Spleen (tissue), 11 donors: ENCODE measurements around the gene ATP1A2. TPM values are rescaled to one million over a fixed set of nuclear protein-coding genes. Genes with fewer than 3 reads are reported as not detected.

Experiments used
- DNase-seq: peaks from one replicate; pipeline ENCODE4 v3.0.0-alpha.2; 2020
- H3K27ac ChIP-seq, 8 donors: fragments of 200-600 bp; sonication (generic) in 7 of 8; 1 replicate in 4 of 8; 2 replicates in 4 of 8; pipeline versions ENCODE4 v1.5.0 to v1.8.0; 2016 to 2021; ENCODE audit warnings: inconsistent platforms in 4 of 8, mild to moderate bottlenecking in 4 of 8, moderate library complexity in 1 of 8
- H3K27me3 ChIP-seq, 7 donors: fragments of 200-600 bp; sonication (generic) in 6 of 7; replicated peaks in 1 of 7; 1 replicate in 4 of 7; 2 replicates in 3 of 7; pipeline versions ENCODE4 v1.5.0 to v1.8.0; 2016 to 2021; ENCODE audit warnings: inconsistent platforms in 3 of 7, mild to moderate bottlenecking in 1 of 7
- H3K36me3 ChIP-seq, 6 donors: fragments of 200-600 bp; sonication (generic) in 5 of 6; 1 replicate in 4 of 6; 2 replicates in 2 of 6; pipeline versions ENCODE4 v1.5.0 to v1.8.0; 2016 to 2021; ENCODE audit warnings: inconsistent platforms in 2 of 6
- H3K4me1 ChIP-seq, 6 donors: fragments of 200-600 bp; sonication (generic) in 5 of 6; 1 replicate in 3 of 6; 2 replicates in 3 of 6; pipeline versions ENCODE4 v1.5.0 to v1.8.0; 2016 to 2021; ENCODE audit warnings: inconsistent platforms in 3 of 6
- H3K4me3 ChIP-seq, 8 donors: fragments of 200-600 bp; sonication (generic) in 7 of 8; 1 replicate in 4 of 8; 2 replicates in 4 of 8; pipeline versions ENCODE4 v1.5.0 to v1.8.0; 2016 to 2021; ENCODE audit warnings: inconsistent platforms in 4 of 8, mild to moderate bottlenecking in 4 of 8, moderate library complexity in 2 of 8
- H3K9me3 ChIP-seq, 8 donors: fragments of 200-600 bp; sonication (generic) in 7 of 8; 1 replicate in 4 of 8; 2 replicates in 4 of 8; pipeline versions ENCODE4 v1.5.0 to v1.8.0; 2016 to 2021; ENCODE audit warnings: inconsistent platforms in 4 of 8
- POLR2A ChIP-seq, 3 donors: fragments of 450-650 bp; IDR thresholded peaks; one replicate each; pipeline ENCODE4 v1.5.1; 2017; ENCODE audit warnings: antibody characterized with exemption in 3 of 3, mild to moderate bottlenecking in 1 of 3
- POLR2AphosphoS5 ChIP-seq, 3 donors: sonication (generic); formaldehyde crosslinking; IDR thresholded peaks; one replicate each; pipeline ENCODE4 v1.5.1; 2017; ENCODE audit warnings: antibody characterized with exemption in 3 of 3
- WGBS, 5 donors: extraction: QIAGEN DNeasy Blood & Tissue Kit in 3 of 5; methylation state at CpG; one replicate each; pipeline versions ENCODE4 v1.1.5 to v1.1.7; 2013 to 2018; 5-methylcytosine and 5-hydroxymethylcytosine counted together
- intact Hi-C: fragments of 100-400 bp; cut with DNase I; formaldehyde crosslinking; loops from one replicate; pipeline ENCODE4 v1.15.0; 2023; ENCODE audit warnings: low total_unique reads
- polyA plus RNA-seq, 3 donors: library from polyadenylated mRNA; stranded (reverse); fragments of 200-250 nt; gene quantifications; one replicate each; pipeline ENCODE4 v1.2.1, GENCODE V29; 2013
- total RNA-seq, 7 donors: library from RNA; depleted of rRNA in 3 of 7; stranded (reverse); fragments of >200 nt in 3 of 7; fragmentation: NEBNext Ultra II Directional in 4 of 7; extraction: Animal tissue kit (Norgen Biotek cat#: 25700) in 4 of 7; gene quantifications; one replicate each; pipeline versions ENCODE4 v1.1.0 to v1.2.1, GENCODE V29; 2016 to 2021
- TF ChIP-seq, protein P1 (sequence below), 11 experiments: fragments of 200-600 bp in 7 of 11; fragments of 450-650 bp in 4 of 11; sonication (generic) in 4 of 11; IDR thresholded peaks in 8 of 11; conservative IDR thresholded peaks in 3 of 11; 1 replicate in 7 of 11; 2 replicates in 4 of 11; pipeline versions ENCODE4 v1.4.0 to v1.8.0; 2016 to 2021; ENCODE audit warnings: antibody characterized with exemption in 11 of 11, inconsistent platforms in 4 of 11, mild to moderate bottlenecking in 1 of 11
- donor health status: healthy with polysubstance abuse.
- donor health status: DM: no; HTN: no; CAD: no; lungs with moderate emphysema.
- donor health status: DM: no; HTN: no; CAD: no.
- donor health status: Bipolar disorder and iron deficiency.
- donor health status: healthy.
- donor health status: DM: no; HTN: no; CAD: no.
- donor health status: DM: yes; HTN: yes; CAD: no.

The ATP1A2 gene
- total and polyA plus RNA-seq, 10 donors = 0.13 to 19.1 (median 0.85) TPM

GRCh38 chr1:160187407-160187806 is 71.8 kb downstream of the ATP1A2 start:
- peaks cover 0 to 9% (median 3%) of the 10 kb centered on the region in 6 donors for H3K4me1 ChIP-seq
- H3K27me3 ChIP-seq = no peaks in the 10 kb centered on the region
- TF ChIP-seq POLR2A (IDR thresholded peaks at IDR 0.05) (no peak), POLR2AphosphoS5 (IDR thresholded peaks at IDR 0.05) (no peak)
- TF ChIP-seq, protein P1, sequence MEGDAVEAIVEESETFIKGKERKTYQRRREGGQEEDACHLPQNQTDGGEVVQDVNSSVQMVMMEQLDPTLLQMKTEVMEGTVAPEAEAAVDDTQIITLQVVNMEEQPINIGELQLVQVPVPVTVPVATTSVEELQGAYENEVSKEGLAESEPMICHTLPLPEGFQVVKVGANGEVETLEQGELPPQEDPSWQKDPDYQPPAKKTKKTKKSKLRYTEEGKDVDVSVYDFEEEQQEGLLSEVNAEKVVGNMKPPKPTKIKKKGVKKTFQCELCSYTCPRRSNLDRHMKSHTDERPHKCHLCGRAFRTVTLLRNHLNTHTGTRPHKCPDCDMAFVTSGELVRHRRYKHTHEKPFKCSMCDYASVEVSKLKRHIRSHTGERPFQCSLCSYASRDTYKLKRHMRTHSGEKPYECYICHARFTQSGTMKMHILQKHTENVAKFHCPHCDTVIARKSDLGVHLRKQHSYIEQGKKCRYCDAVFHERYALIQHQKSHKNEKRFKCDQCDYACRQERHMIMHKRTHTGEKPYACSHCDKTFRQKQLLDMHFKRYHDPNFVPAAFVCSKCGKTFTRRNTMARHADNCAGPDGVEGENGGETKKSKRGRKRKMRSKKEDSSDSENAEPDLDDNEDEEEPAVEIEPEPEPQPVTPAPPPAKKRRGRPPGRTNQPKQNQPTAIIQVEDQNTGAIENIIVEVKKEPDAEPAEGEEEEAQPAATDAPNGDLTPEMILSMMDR (IDR thresholded peaks at IDR 0.05 in 8 of 11, conservative IDR thresholded peaks at IDR 0.05 in 3 of 11) = no peak
- intact Hi-C loops = loop anchor here (10.0 kb wide), 1 partner anchor 83 kb away; no protein-coding TSS in a partner anchor
- H3K36me3 ChIP-seq = no peaks in the 10 kb centered on the region
- DNase-seq = no peak
- no peak overlapping the region for H3K27ac ChIP-seq
- WGBS, 5 donors = 71 to 85% (median 80%) methylated on average over 7 of the region's 7 CpGs
- H3K9me3 ChIP-seq = no peaks in the 10 kb centered on the region
- no peak overlapping the region for H3K4me3 ChIP-seq

DNA sequence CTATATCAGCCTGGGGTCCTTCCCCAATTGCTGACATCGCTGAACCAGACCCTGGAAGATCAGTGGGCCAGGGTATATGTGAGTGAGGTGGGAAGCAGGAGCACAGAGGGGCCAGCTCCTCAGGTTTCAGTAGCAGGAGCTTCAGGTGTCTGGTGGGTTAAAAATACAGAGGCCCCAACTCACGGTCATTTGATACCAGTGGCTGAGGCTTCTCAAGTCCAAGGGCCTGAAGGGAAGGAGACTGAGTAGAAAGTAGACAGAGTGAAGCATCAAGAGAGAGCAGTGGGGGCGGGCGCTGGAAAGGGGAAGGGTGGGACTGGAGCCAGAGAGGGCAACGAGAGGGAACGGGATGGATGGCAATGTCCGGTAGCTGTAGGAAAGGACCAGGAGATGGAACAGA is 72.8 kb downstream of the ATP1A2 start:
- Histone ChIP-seq H3K27me3 (no peaks in the 10 kb centered on the region), H3K27ac (no peak overlapping the region), H3K4me3 (no peak overlapping the region), H3K4me1 (peaks cover 0 to 18% (median 10%) of the 10 kb centered on the region in 6 donors), H3K36me3 (no peaks in the 10 kb centered on the region), H3K9me3 (no peaks in the 10 kb centered on the region)
- no peak for DNase-seq
- TF ChIP-seq, protein P1 (IDR thresholded peaks at IDR 0.05 in 8 of 11, conservative IDR thresholded peaks at IDR 0.05 in 3 of 11) = no peak
- TF ChIP-seq POLR2A (IDR thresholded peaks at IDR 0.05) = no peak
- TF ChIP-seq POLR2AphosphoS5 (IDR thresholded peaks at IDR 0.05) = no peak
- intact Hi-C loops = loop anchor here (10.0 kb wide), 1 partner anchor 84 kb away; no protein-coding TSS in a partner anchor
- WGBS, 5 donors = 81 to 89% (median 82%) methylated on average over 7 of the region's 7 CpGs

DNA sequence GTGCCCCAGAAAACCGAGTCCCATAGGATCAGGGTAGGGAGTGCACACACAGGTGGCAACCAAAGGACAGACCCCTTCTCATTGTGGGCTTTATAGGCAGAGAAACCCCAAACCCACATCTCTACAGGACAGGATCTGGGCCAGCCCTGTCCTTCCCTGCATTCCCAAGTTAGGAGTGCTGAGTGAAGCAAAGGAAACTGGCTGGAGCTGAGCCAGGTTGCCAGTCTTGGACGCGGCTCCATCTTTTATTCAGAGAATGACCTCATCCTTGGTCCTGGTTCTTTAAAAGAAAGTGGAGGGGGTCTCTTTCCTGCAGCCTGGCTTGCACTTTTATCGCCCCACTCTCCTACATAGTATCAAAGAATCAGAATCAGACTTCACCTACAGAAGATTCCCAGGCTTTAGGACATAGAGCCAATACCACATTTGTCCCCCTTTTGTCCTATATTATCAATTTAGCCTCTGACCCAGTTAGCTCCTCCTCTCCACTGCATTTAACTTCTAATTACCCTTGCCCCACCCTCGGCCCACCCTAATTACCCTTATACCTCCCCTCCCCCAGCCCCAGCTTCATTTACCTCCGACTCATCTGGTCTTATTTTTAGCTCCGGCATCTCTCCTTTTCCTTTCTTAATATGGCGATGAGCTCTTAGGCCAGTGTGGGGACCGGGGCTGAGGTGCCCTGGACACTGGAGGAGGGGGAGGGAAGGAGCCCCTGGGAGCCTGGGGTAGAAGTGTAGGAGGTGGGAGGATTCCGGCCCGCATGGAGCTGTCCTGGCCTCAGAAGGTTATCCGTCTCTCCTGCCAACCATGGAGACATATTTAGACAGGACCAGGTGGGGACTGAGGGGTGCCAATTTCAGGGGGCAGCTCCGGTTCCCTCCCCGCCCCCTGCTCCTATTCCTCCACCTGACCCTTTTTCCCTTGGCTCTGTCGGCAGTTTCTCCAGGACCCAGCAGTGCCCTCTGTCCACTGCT is 74.4 kb downstream of the ATP1A2 start, which contains the start of gene CASQ1:
CASQ1 (plus strand) TSS at position 927 of the 977 bp plus-strand sequence. CDS start 177 bp downstream, outside the sequence.
- TF ChIP-seq POLR2A (IDR thresholded peaks at IDR 0.05) = no peak
- TF ChIP-seq POLR2AphosphoS5 (IDR thresholded peaks at IDR 0.05) = no peak
- TF ChIP-seq, protein P1 (IDR thresholded peaks at IDR 0.05 in 8 of 11, conservative IDR thresholded peaks at IDR 0.05 in 3 of 11) = no peak
- Histone ChIP-seq H3K4me1 (peaks cover 0 to 21% (median 12%) of the 10 kb centered on the region in 6 donors), H3K4me3 (no peak within 1 kb of the TSS), H3K36me3 (no peaks in the 10 kb centered on the region), H3K27me3 (no peaks in the 10 kb centered on the region), H3K9me3 (no peaks in the 10 kb centered on the region), H3K27ac (no peak within 1 kb of the TSS)
- DNase-seq = no peak
- 78 to 83% (median 81%) methylated on average over 14 to 15 of the region's 15 CpGs for WGBS, 5 donors
- intact Hi-C loops = loop anchor here (5.0 to 10.0 kb wide), 3 partner anchors 85 to 187 kb away; no protein-coding TSS in a partner anchor

- no peaks in the 10 kb centered on the region for H3K27me3 ChIP-seq
- no peak overlapping the region for H3K27ac ChIP-seq
- H3K4me1 ChIP-seq = peaks cover 0 to 21% (median 12%) of the 10 kb centered on the region in 6 donors
- WGBS, 5 donors = 85 to 99% (median 87%) methylated on average over 3 of the region's 3 CpGs
- no peak for DNase-seq
- H3K9me3 ChIP-seq = no peaks in the 10 kb centered on the region
- no peaks in the 10 kb centered on the region for H3K36me3 ChIP-seq
- TF ChIP-seq, protein P1 (IDR thresholded peaks at IDR 0.05 in 8 of 11, conservative IDR thresholded peaks at IDR 0.05 in 3 of 11) = no peak
- no peak for TF ChIP-seq POLR2AphosphoS5 (IDR thresholded peaks at IDR 0.05)
- no peak for TF ChIP-seq POLR2A (IDR thresholded peaks at IDR 0.05)
- no peak overlapping the region for H3K4me3 ChIP-seq
- intact Hi-C loops = loop anchor here (5.0 kb wide), 2 partner anchors 101 to 186 kb away; no protein-coding TSS in a partner anchor
Measured at GRCh38 chr1:160191756-160192155, 76.2 kb downstream of the ATP1A2 start.
